ENCODE results near the gene NPIPB6. TPM values are rescaled to one million over a fixed set of nuclear protein-coding genes. Genes with fewer than 3 reads are reported as not detected.
"Not testable (repeated sequence)": the region's sequence is repeated elsewhere in the genome, so short reads cannot be mapped to it uniquely, and the experiment has no call there.

NPIPB6 gene
- total and polyA plus RNA-seq, 9 donors, result 0.57 to 6.7 (median 2.8) TPM

DNA sequence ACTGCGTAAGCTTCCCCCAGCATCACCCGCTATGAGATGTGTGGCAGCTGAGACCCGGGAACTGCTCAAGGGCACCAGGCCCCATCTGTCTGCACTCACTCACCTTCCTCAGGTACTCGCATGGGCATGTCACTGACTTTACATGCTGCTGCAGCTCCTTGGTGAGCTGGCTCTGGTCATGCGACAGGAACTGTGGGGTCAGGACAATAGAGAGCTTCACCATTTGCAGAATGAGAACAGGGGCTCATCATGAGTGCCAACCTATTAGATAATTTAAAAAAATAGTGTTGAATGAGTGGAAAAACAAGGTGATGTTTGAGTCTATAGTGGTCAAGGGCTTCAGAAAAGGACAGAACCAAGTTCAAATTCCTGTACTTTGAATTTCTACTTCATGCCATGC is 708 bp downstream of the NPIPB6 start:
- H3K4me3 ChIP-seq; H3K27me3 ChIP-seq; H3K36me3 ChIP-seq; DNase-seq; H3K4me1 ChIP-seq (ENCODE audit: insufficient read depth); H3K27ac ChIP-seq; intact Hi-C loops (cut with DNase I); H3K9me3 ChIP-seq: not testable (repeated sequence)
- 95 to 100% methylated on average over 1 to 2 of the region's 5 CpGs; no CpG with 5 or more reads in 1 of the 3 donors for WGBS, 3 donors

DNA sequence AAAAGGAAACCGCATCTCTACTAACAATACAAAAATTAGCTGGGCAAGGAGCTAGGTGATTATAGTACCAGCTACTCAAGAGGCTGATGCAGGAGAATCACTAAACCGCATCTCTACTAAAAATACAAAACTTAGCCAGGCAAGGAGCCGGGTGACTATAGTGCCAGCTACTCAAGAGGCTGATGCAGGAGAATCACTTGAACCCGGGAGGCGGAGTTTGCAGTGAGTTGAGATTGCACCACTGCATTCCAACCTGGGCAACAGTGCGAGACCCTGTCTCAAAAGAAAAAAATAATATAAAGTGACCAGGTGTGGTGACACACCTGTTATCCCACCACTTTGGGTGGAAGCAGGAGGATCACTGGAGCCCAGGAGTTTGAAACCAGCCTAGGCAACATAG is 25.1 kb downstream of the NPIPB6 start:
- H3K4me1 ChIP-seq (ENCODE audit: insufficient read depth); H3K9me3 ChIP-seq; DNase-seq; intact Hi-C loops (cut with DNase I); H3K27ac ChIP-seq; H3K36me3 ChIP-seq; H3K27me3 ChIP-seq; H3K4me3 ChIP-seq: not testable (repeated sequence)
- WGBS, 3 donors, result 81 to 89% (median 86%) methylated on average over 5 to 6 of the region's 6 CpGs

DNA sequence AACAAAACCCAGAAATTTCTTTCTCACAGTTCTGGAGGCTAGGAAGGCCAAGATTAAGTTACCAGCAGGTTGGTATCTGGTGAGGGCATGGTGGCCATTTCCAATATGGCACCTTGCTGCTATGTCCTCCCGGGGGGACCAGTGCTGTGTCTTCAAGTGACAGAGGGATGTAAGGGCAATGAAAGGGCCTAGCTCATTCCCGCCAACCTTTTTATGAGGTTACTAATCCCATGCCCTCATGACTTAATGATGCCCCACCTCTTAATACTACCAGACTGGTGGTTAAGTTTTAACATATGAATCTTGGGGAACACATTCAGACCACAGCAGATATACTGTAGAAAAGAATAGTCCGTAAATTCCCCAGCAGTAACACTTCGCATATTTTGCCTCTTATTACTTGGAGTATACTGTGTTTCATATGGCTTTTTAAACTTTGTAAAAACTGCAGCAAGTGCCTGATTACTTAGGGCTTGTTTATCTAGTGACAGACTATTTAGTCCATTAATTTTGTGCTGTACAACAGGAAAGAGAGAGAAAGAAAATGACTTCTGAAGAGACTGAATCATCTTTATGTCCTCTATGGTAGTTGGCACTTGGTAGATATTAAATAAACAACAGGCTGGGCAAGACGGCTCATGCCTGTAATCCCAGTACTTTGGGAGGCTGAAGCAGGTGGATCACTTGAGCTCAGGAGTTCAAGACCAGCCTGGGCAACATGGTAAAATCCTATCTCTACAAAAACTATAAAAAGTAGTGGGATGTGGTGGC is 26.2 kb downstream of the NPIPB6 start:
- H3K9me3 ChIP-seq; H3K4me3 ChIP-seq; H3K27ac ChIP-seq; H3K4me1 ChIP-seq (ENCODE audit: insufficient read depth); intact Hi-C loops (cut with DNase I); H3K36me3 ChIP-seq; DNase-seq; H3K27me3 ChIP-seq: not testable (repeated sequence)
- WGBS, 3 donors, result 74 to 80% (median 79%) methylated on average over 5 of the region's 5 CpGs

DNA sequence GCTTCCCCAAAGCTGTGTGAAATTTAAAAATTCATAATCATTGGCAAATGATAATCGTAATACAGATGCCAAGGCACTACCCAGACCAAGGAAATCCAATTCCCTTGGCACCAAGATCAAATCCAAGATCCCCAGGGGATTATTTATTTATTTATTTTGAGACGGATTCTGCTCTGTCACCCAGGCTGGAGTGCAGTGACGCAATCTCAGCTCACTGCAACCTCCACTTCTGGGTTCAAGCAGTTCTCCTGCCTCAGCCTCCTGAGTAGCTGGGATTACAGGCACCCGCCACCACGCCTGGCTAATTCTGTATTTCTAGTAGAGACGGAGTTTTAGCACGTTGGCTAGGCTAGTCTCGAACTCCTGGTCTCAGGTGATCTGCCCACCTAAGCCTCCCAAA is 27.6 kb downstream of the NPIPB6 start:
- intact Hi-C loops (cut with DNase I); H3K4me1 ChIP-seq (ENCODE audit: insufficient read depth); H3K27me3 ChIP-seq; H3K27ac ChIP-seq; H3K9me3 ChIP-seq; H3K4me3 ChIP-seq; H3K36me3 ChIP-seq; DNase-seq: not testable (repeated sequence)
- WGBS, 3 donors, result 90 to 93% (median 90%) methylated on average over 8 of the region's 8 CpGs

DNA sequence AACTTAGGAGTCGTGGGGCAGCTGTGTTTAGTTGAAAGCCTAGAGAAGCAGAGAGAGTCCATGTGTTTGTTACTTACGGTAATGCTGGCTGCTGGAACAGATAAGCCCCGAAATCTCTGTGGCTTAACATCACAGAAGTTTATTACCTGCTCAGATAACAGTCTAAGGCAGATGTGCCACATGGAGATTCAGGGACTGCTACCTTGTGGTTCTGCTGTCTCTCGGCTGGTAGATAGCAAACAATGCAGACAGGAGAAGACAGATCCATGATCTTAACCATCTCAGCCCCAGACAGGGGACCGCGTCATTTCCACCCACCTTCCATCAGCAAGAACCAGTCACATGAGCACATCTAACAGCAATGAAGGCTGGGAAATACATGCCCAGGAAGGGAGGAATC is 30.7 kb downstream of the NPIPB6 start:
- intact Hi-C loops (cut with DNase I); H3K27me3 ChIP-seq: not testable (repeated sequence)
- 38 to 50% (median 43%) methylated on average over 6 of the region's 6 CpGs for WGBS, 3 donors

DNA sequence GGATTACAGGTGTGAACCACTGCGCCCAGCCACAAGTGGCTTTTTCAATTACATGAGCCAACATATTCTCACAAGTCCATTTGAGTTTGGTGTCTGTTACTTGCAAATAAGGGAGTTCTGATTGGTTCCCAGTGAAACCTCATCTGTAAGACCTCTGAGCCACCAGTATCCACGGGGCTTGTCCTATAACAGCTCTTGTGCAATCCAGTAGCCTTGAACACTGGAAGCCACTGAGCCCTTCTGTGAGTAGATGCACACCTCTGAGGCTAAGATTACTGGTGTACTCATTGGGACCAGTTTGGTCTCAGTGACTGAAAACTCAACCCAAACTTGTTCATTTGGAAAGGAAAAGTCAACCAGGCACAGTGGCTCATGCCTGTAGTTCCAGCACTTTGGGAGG is 32.3 kb downstream of the NPIPB6 start:
- H3K4me1 ChIP-seq (ENCODE audit: insufficient read depth); H3K36me3 ChIP-seq; H3K4me3 ChIP-seq; intact Hi-C loops (cut with DNase I); H3K27ac ChIP-seq; DNase-seq; H3K9me3 ChIP-seq; H3K27me3 ChIP-seq: not testable (repeated sequence)
- 68 to 75% (median 71%) methylated on average over 2 of the region's 2 CpGs for WGBS, 3 donors

More for the DNA sequence above, 30.7 kb downstream of the NPIPB6 start:
- H3K9me3 ChIP-seq; DNase-seq; H3K4me1 ChIP-seq (ENCODE audit: insufficient read depth); H3K4me3 ChIP-seq; H3K27ac ChIP-seq; H3K36me3 ChIP-seq: not testable (repeated sequence)

DNA sequence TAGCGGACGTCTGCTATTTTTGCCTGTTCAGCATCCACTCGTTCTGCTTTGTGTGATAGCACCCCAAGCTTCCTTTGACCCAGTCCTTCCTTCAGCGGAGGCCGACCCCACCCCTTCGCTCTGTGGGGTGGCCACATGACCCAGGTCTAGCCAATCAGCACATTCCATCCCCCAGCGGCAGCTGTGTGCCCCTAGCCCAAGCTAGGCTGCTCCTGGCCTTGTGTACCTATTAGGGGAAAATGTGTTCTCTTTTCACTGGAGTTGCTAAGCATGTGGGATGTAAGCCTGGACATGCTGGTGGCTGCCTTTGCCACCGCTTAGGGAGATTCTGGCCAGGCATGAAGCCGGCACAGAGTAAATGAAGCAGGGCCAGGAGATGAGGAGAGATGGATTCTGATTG is 33.1 kb downstream of the NPIPB6 start:
- H3K4me1 ChIP-seq (ENCODE audit: insufficient read depth); DNase-seq; H3K36me3 ChIP-seq; intact Hi-C loops (cut with DNase I); H3K27me3 ChIP-seq; H3K4me3 ChIP-seq; H3K9me3 ChIP-seq; H3K27ac ChIP-seq: not testable (repeated sequence)
- 29 to 34% (median 30%) methylated on average over 6 to 9 of the region's 9 CpGs for WGBS, 3 donors

DNA sequence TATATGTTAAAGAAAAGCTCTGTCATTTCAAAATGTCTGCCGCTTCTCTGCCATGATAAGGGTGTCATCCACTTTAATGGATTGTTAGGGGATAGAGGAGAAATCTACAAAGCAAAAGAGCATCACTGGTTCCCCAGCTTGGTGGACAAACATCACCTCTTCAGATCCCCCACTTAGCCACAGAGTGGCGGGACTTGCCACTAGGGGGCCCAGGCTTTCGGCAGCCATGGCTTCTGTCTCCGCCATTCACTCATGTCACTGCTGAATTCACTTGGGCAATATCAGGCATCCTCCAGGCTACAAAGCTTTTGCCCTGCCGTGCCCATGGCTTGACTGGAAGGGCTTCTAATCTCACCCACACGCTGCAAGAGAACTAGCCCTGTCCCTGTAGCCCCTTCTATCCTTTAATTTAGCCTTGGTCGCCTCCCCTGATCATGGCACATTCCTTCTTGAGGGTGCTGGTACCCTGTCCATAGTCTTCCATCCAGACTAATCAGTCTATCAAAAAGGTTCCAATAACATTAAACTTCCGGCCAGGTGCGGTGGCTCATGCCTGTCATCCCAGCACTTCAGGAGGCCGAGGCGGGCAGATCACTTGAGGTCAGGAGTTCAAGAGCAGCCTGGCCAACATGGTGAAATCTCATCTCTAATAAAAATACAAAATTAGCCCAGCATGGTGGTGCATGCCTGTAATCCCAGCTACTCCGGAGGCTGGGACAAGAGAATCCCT is 36.3 kb downstream of the NPIPB6 start:
- TF ChIP-seq, protein P1, sequence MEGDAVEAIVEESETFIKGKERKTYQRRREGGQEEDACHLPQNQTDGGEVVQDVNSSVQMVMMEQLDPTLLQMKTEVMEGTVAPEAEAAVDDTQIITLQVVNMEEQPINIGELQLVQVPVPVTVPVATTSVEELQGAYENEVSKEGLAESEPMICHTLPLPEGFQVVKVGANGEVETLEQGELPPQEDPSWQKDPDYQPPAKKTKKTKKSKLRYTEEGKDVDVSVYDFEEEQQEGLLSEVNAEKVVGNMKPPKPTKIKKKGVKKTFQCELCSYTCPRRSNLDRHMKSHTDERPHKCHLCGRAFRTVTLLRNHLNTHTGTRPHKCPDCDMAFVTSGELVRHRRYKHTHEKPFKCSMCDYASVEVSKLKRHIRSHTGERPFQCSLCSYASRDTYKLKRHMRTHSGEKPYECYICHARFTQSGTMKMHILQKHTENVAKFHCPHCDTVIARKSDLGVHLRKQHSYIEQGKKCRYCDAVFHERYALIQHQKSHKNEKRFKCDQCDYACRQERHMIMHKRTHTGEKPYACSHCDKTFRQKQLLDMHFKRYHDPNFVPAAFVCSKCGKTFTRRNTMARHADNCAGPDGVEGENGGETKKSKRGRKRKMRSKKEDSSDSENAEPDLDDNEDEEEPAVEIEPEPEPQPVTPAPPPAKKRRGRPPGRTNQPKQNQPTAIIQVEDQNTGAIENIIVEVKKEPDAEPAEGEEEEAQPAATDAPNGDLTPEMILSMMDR (IDR thresholded peaks at IDR 0.05), result no peak
- TF ChIP-seq EP300 (IDR thresholded peaks at IDR 0.05) (no peak), POLR2A (IDR thresholded peaks at IDR 0.05) (no peak)
- WGBS, 3 donors, result 60 to 64% (median 62%) methylated on average over 12 of the region's 12 CpGs
- H3K4me1 ChIP-seq (ENCODE audit: insufficient read depth), result no peaks in the 10 kb centered on the region
- no peak for DNase-seq
- no peaks in the 10 kb centered on the region for H3K36me3 ChIP-seq
- H3K27me3 ChIP-seq, result no peaks in the 10 kb centered on the region
- no peaks in the 10 kb centered on the region for H3K9me3 ChIP-seq
- intact Hi-C loops (cut with DNase I), result no loop called here
- no peak overlapping the region for H3K27ac ChIP-seq
- no peak overlapping the region for H3K4me3 ChIP-seq

All from ovary (tissue), 9 donors.